Calu3 (cell line): ENCODE data around the gene RRP15. TPM values are rescaled to one million over a fixed set of nuclear protein-coding genes. Genes with fewer than 3 reads are reported as not detected.

Experiments used
- BruUV-seq: library from RNA; stranded (reverse); fragments of 400-500 nt; replicated peaks from 2 replicates; lab custom pipeline; 2021; lab: Mats Ljungman, UMichigan
- CTCF ChIA-PET: fragments of 300-600 bp; sonication (Branson Sonifier 250); formaldehyde crosslinking; loops from one replicate; lab custom pipeline; 2022; ENCODE audit warnings: antibody characterized with exemption; lab: Charles Lee
- DNase-seq: peaks from one replicate; pipeline ENCODE4 v3.0.0; 2022
- H3K27ac Mint-ChIP-seq: one replicate; pipeline ENCODE4 v1.8.0; 2022; ENCODE audit warnings: mixed read lengths; ENCODE audit not compliant: unreplicated experiment
- H3K27me3 Mint-ChIP-seq: one replicate; pipeline ENCODE4 v1.8.0; 2022; ENCODE audit warnings: mixed read lengths; ENCODE audit not compliant: unreplicated experiment
- H3K36me3 Mint-ChIP-seq: one replicate; pipeline ENCODE4 v1.8.0; 2022; ENCODE audit warnings: mild to moderate bottlenecking, moderate library complexity, mixed read lengths; ENCODE audit not compliant: insufficient read depth, unreplicated experiment
- H3K4me1 Mint-ChIP-seq: one replicate; pipeline ENCODE4 v1.8.0; 2022; ENCODE audit warnings: mild to moderate bottlenecking, low read depth, mixed read lengths; ENCODE audit not compliant: unreplicated experiment
- H3K4me3 Mint-ChIP-seq: one replicate; pipeline ENCODE4 v1.8.0; 2022; ENCODE audit warnings: mild to moderate bottlenecking, low read depth, moderate library complexity, mixed read lengths; ENCODE audit not compliant: unreplicated experiment
- H3K9me3 Mint-ChIP-seq: one replicate; pipeline ENCODE4 v1.8.0; 2022; ENCODE audit warnings: low read depth, mixed read lengths; ENCODE audit not compliant: unreplicated experiment
- intact Hi-C: fragments of 100-400 bp; cut with micrococcal nuclease; formaldehyde crosslinking; loops from one replicate; pipeline ENCODE4 v1.10.0; 2022; ENCODE audit not compliant: unreplicated experiment
- total RNA-seq: library from RNA; stranded (reverse); gene quantifications from 2 replicates; pipeline ENCODE4 v1.2.3, GENCODE V29; 2022
- TF ChIP-seq, protein P1 (sequence below): fragments of 200-600 bp; IDR thresholded peaks from one replicate; pipeline ENCODE4 v1.8.0; 2022; ENCODE audit warnings: antibody characterized with exemption; ENCODE audit not compliant: unreplicated experiment

RRP15 gene
- total RNA-seq, 1 experiment from 2014 or later, result 44.0 TPM

- no TSS peak for BruUV-seq
- intact Hi-C loops, result loop anchor here (5.0 kb wide), 2 partner anchors 183 to 343 kb away; no protein-coding TSS in a partner anchor
- TF ChIP-seq, protein P1, sequence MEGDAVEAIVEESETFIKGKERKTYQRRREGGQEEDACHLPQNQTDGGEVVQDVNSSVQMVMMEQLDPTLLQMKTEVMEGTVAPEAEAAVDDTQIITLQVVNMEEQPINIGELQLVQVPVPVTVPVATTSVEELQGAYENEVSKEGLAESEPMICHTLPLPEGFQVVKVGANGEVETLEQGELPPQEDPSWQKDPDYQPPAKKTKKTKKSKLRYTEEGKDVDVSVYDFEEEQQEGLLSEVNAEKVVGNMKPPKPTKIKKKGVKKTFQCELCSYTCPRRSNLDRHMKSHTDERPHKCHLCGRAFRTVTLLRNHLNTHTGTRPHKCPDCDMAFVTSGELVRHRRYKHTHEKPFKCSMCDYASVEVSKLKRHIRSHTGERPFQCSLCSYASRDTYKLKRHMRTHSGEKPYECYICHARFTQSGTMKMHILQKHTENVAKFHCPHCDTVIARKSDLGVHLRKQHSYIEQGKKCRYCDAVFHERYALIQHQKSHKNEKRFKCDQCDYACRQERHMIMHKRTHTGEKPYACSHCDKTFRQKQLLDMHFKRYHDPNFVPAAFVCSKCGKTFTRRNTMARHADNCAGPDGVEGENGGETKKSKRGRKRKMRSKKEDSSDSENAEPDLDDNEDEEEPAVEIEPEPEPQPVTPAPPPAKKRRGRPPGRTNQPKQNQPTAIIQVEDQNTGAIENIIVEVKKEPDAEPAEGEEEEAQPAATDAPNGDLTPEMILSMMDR, result no peak
- no peaks in the 10 kb centered on the region for H3K9me3 Mint-ChIP-seq
- peaks cover 9% of the 10 kb centered on the region for H3K36me3 Mint-ChIP-seq
- no peak overlapping the region for H3K27ac Mint-ChIP-seq
- CTCF ChIA-PET, result interaction anchor here (0.6 to 1.4 kb wide), 3 partner anchors 17 to 182 kb away, joined by 3 to 4 read pairs (median 3); no protein-coding TSS in a partner anchor
- H3K4me1 Mint-ChIP-seq, result peaks cover 45% of the 10 kb centered on the region
- no peak overlapping the region for H3K4me3 Mint-ChIP-seq
- H3K27me3 Mint-ChIP-seq, result no peaks in the 10 kb centered on the region
- DNase-seq, result no peak
These were observed 79.1 kb downstream of the RRP15 start for GRCh38 chr1:218364028-218364710.

DNA sequence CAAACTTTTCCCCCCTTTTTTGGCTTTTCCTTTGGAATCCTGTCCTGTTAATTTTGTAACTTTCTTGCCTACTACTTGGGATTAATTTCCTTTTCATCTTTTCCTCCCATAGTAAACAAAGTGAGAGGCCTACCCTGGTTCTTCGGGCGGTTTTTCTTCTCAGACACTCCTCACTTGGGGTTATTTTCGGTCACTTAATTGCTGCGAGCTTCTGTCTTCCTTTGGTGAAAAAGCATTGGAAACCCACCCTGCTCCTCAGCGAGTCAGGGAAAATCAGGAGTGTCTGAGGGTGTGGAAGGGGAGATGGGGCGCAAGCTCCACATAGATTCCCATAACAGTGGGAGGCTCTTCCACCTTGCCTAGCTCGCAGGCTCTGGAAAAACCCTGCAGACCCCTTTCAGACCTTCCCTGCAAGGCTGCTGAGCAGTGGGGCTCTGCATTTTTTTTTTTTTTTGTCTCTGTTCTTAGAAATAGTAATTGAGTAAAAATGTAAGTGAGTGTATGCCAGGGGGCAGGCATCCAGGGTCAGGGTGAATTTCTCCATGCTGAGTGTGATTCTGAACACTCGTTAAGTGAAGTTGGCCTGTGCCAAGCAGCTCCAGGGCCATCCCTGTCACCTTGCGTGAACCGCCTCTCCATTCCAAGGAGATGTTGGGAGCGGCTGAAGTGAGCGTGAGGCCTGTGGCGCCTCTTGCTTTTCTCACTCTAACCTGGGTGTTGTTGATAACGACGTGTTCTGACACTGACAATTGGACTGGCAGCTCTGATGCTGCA, 80.3 kb downstream of the RRP15 start:
- no TSS peak for BruUV-seq
- no peak for DNase-seq
- CTCF ChIA-PET, result interaction anchor here (0.7 kb wide), 1 partner anchor 25 kb away, joined by 3 read pairs; no protein-coding TSS in a partner anchor
- Mint-ChIP-seq H3K36me3 (peaks cover 17% of the 10 kb centered on the region), H3K27me3 (no peaks in the 10 kb centered on the region), H3K9me3 (no peaks in the 10 kb centered on the region), H3K4me1 (peaks cover 49% of the 10 kb centered on the region), H3K4me3 (no peak overlapping the region), H3K27ac (no peak overlapping the region)
- TF ChIP-seq, protein P1, result no peak
- intact Hi-C loops, result no loop called here

GRCh38 chr1:218366322-218367052, 81.4 kb downstream of the RRP15 start:
- BruUV-seq, result no TSS peak
- intact Hi-C loops, result no loop called here
- H3K36me3 Mint-ChIP-seq, result peaks cover 22% of the 10 kb centered on the region
- DNase-seq, result no peak
- TF ChIP-seq, protein P1, result no peak
- peak overlapping the region; percentile 18 for H3K27ac Mint-ChIP-seq
- no peaks in the 10 kb centered on the region for H3K27me3 Mint-ChIP-seq
- peaks cover 52% of the 10 kb centered on the region for H3K4me1 Mint-ChIP-seq
- CTCF ChIA-PET, result interaction anchor here (0.8 to 1.3 kb wide), 6 partner anchors 10 to 173 kb away, joined by 3 to 5 read pairs (median 3); no protein-coding TSS in a partner anchor
- H3K4me3 Mint-ChIP-seq, result no peak overlapping the region
- peaks cover 2% of the 10 kb centered on the region for H3K9me3 Mint-ChIP-seq

DNA sequence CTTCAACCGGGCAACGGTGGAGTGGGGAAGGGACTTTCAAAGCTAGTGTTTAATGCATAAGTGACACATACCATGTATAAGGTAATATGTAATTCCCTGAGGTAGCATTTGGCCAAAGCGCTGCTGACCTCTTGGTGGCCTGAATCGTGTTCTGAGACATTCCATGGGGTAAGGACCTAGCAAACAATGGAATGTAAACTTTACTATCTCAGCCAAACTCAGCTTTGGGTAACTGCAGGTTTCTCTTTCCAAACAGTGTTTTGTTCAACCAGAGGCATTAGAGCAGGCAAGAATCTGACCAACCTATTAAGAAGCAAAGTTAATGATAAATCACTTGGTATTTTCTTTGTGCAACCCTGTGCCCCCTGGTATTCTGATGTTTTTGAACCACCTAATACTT, 82.0 kb downstream of the RRP15 start:
- intact Hi-C loops, result no loop called here
- BruUV-seq, result no TSS peak
- TF ChIP-seq, protein P1, result no peak
- CTCF ChIA-PET, result interaction anchor here (0.8 to 1.3 kb wide), 7 partner anchors 9 to 700 kb away, joined by 3 to 5 read pairs (median 3); no protein-coding TSS in a partner anchor
- peak; percentile 44 for DNase-seq
- Mint-ChIP-seq H3K27ac (peak overlapping the region; percentile 18), H3K36me3 (peaks cover 22% of the 10 kb centered on the region), H3K4me3 (no peak overlapping the region), H3K9me3 (peaks cover 2% of the 10 kb centered on the region), H3K4me1 (peaks cover 52% of the 10 kb centered on the region), H3K27me3 (no peaks in the 10 kb centered on the region)
